B cell (primary cell): Measurements from ENCODE around the gene ENO2. TPM values are rescaled to one million over a fixed set of nuclear protein-coding genes. Genes with fewer than 3 reads are reported as not detected.

ENCODE experiments used
- ATAC-seq: fragments of 200-7000 bp; cut with Tn5 transposase; one replicate; pipeline ENCODE4 v1.10.0; 2021; ENCODE audit warnings: low read depth, mild to moderate bottlenecking, moderate number of reproducible peaks, moderate library complexity
- CTCF ChIA-PET: fragments of 350-600 bp; sonication (Branson Sonifier 250); formaldehyde crosslinking; loops from one replicate; lab custom pipeline; 2021; ENCODE audit warnings: antibody characterized with exemption, inconsistent platforms; lab: Charles Lee
- POLR2A ChIA-PET: fragments of 350-600 bp; sonication (Branson Sonifier 250); formaldehyde crosslinking; loops from one replicate; lab custom pipeline; 2021; ENCODE audit warnings: antibody characterized with exemption; lab: Charles Lee
- DNase-seq: peaks from one replicate; pipeline ENCODE4 v3.0.0; 2013
- H2AFZ ChIP-seq: 2 replicates; pipeline ENCODE4 v1.6.1; 2012; ENCODE audit warnings: mild to moderate bottlenecking, low read depth, low read length; ENCODE audit not compliant: insufficient read depth, poor library complexity, severe bottlenecking
- H3K27ac ChIP-seq, 2 donors: 1 replicate in 1 of 2; 2 replicates in 1 of 2; pipeline ENCODE4 v1.5.1; 2012 to 2013; ENCODE audit warnings: low read length in 2 of 2, mild to moderate bottlenecking in 2 of 2, moderate library complexity in 1 of 2
- H3K27me3 ChIP-seq, 4 experiments: fragments of 200-600 bp in 1 of 4; sonication (generic) in 1 of 4; replicated peaks in 1 of 4; 1 replicate in 2 of 4; 2 replicates in 2 of 4; pipeline versions ENCODE4 v1.6.1 to v1.7.0; 2013 to 2016; ENCODE audit warnings: low read length in 3 of 4, mild to moderate bottlenecking in 2 of 4, mixed read lengths in 1 of 4, moderate library complexity in 1 of 4; ENCODE audit not compliant: insufficient read depth in 4 of 4, control insufficient read depth in 3 of 4; ENCODE audit errors: control extremely low read depth in 1 of 4
- H3K36me3 ChIP-seq, 2 experiments: replicated peaks in 1 of 2; 1 replicate in 1 of 2; 2 replicates in 1 of 2; pipeline versions ENCODE4 v1.6.1 to v1.7.1; 2013; ENCODE audit warnings: low read length in 1 of 2; ENCODE audit not compliant: insufficient read depth in 2 of 2, control insufficient read depth in 1 of 2; ENCODE audit errors: control extremely low read depth in 1 of 2, extremely low read depth in 1 of 2
- H3K4me1 ChIP-seq, 2 donors: fragments of 200-600 bp in 1 of 2; sonication (generic) in 1 of 2; 1 replicate in 1 of 2; 2 replicates in 1 of 2; pipeline versions ENCODE4 v1.5.1 to v1.6.1; 2013 to 2017; ENCODE audit warnings: low read length in 2 of 2; ENCODE audit not compliant: control insufficient read depth in 2 of 2, insufficient read depth in 2 of 2
- H3K4me2 ChIP-seq: replicated peaks from 2 replicates; pipeline ENCODE3; 2012; ENCODE audit warnings: mild to moderate bottlenecking, low read depth, low read length; ENCODE audit not compliant: poor library complexity, severe bottlenecking
- H3K4me3 ChIP-seq, 5 experiments: fragments of 200-600 bp in 1 of 5; sonication (generic) in 1 of 5; 1 replicate in 3 of 5; 2 replicates in 2 of 5; pipeline versions ENCODE4 v1.5.1 to v1.7.0; 2011 to 2016; ENCODE audit warnings: low read length in 4 of 5, mild to moderate bottlenecking in 4 of 5, low read depth in 2 of 5, control low read depth in 1 of 5, moderate library complexity in 1 of 5; ENCODE audit not compliant: insufficient read depth in 1 of 5; ENCODE audit errors: control extremely low read depth in 1 of 5, extremely low read depth in 1 of 5
- H3K79me2 ChIP-seq: fragments of 200-600 bp; sonication (generic); one replicate; pipeline ENCODE4 v1.6.0; 2016; ENCODE audit warnings: low read length; ENCODE audit not compliant: control insufficient read depth, insufficient read depth
- H3K9ac ChIP-seq: fragments of 200-600 bp; sonication (generic); 2 replicates; pipeline ENCODE4 v1.6.1; 2017; ENCODE audit warnings: mild to moderate bottlenecking, low read length, moderate library complexity
- H3K9me3 ChIP-seq, 3 donors: one replicate each; pipeline versions ENCODE4 v1.6.1 to v1.7.1; 2013; ENCODE audit warnings: low read length in 2 of 3; ENCODE audit not compliant: control insufficient read depth in 2 of 3, insufficient read depth in 1 of 3; ENCODE audit errors: control extremely low read depth in 1 of 3
- H4K20me1 ChIP-seq: 2 replicates; pipeline ENCODE4 v1.6.0; 2012; ENCODE audit warnings: mild to moderate bottlenecking, low read length; ENCODE audit not compliant: insufficient read depth, control insufficient read depth, poor library complexity, severe bottlenecking
- H3K27ac Mint-ChIP-seq: one replicate; pipeline ENCODE4 v1.8.0; 2021; ENCODE audit warnings: mixed read lengths
- H3K27me3 Mint-ChIP-seq: one replicate; pipeline ENCODE4 v1.8.0; 2021; ENCODE audit warnings: mixed read lengths
- H3K4me1 Mint-ChIP-seq: one replicate; pipeline ENCODE4 v1.8.0; 2021; ENCODE audit warnings: mixed read lengths
- H3K4me3 Mint-ChIP-seq: one replicate; pipeline ENCODE4 v1.8.0; 2021; ENCODE audit warnings: mixed read lengths
- H3K9me3 Mint-ChIP-seq: one replicate; pipeline ENCODE4 v1.8.0; 2022; ENCODE audit warnings: mixed read lengths; ENCODE audit not compliant: insufficient read depth
- CTCF ChIP-seq: fragments of 200-600 bp; IDR thresholded peaks from one replicate; pipeline ENCODE4 v1.8.0; 2022; ENCODE audit warnings: antibody characterized with exemption, mild to moderate bottlenecking
- EZH2 ChIP-seq: IDR thresholded peaks from 2 replicates; pipeline ENCODE4 v1.6.1; 2012; ENCODE audit warnings: borderline replicate concordance, low read depth, mild to moderate bottlenecking, moderate library complexity, low read length; ENCODE audit not compliant: insufficient read depth, poor library complexity, severe bottlenecking
- WGBS: methylation state at CpG from one replicate; pipeline ENCODE4 v1.1.5; 2013; ENCODE audit warnings: missing lambda C conversion rate; ENCODE audit not compliant: insufficient coverage; 5-methylcytosine and 5-hydroxymethylcytosine counted together
- intact Hi-C: fragments of 100-400 bp; cut with micrococcal nuclease; formaldehyde crosslinking; loops from one replicate; pipeline ENCODE4 v1.10.0; 2022
- polyA plus RNA-seq: library from polyadenylated mRNA; depleted of rRNA; stranded (reverse); fragments of >200 nt; gene quantifications from 2 replicates; pipeline ENCODE4 v1.2.3, GENCODE V29; 2012
- total RNA-seq, 2 donors: library from RNA; stranded (reverse); fragments of 120-200 nt in 1 of 2; gene quantifications; 1 replicate in 1 of 2; 2 replicates in 1 of 2; pipeline versions ENCODE4 v1.2.3 to v1.2.4, GENCODE V29; 2013 to 2022

The ENO2 gene
- total and polyA plus RNA-seq, 2 donors (not counting 1 experiment from before 2014, with no cell fraction given) = 42.5 to 55.3 TPM

GRCh38 chr12:6957151-6957701, 42.8 kb downstream of the ENO2 start:
- DNase-seq (no peak), ATAC-seq (no peak)
- Histone ChIP-seq H3K27me3 (no peaks in the 10 kb centered on the region), H3K4me1 (peaks cover 83 to 87% of the 10 kb centered on the region in 2 donors), H3K4me3 (peak overlapping the region in 3 of 5 experiments; percentile 2 to 98 (median 10)), H3K4me2 (peak overlapping the region; percentile 92), H3K36me3 (peaks cover 0 to 97% of the 10 kb centered on the region in 2 experiments), H4K20me1 (peaks cover 52% of the 10 kb centered on the region), H2AFZ (no peak overlapping the region), H3K9ac (peak overlapping the region; percentile 95), H3K79me2 (peaks cover 82% of the 10 kb centered on the region), H3K9me3 (no peaks in the 10 kb centered on the region), H3K27ac (peak overlapping the region; percentile 95 to 99)
- CTCF ChIA-PET = interaction anchor here (3.5 to 13.5 kb wide), 4 partner anchors 8 to 86 kb away, joined by 17 to 944 read pairs (median 114); partner anchors contain the start of genes C12orf57, PTPN6, RNU7-1 and SPSB2
- intact Hi-C loops = no loop called here
- Mint-ChIP-seq H3K27ac (peak overlapping the region; percentile 98), H3K27me3 (no peaks in the 10 kb centered on the region), H3K4me3 (peak overlapping the region; percentile 98), H3K4me1 (peaks cover 97% of the 10 kb centered on the region), H3K9me3 (no peaks in the 10 kb centered on the region)
- 70% methylated on average over 14 of the region's 20 CpGs for WGBS
- TF ChIP-seq CTCF (no peak), EZH2 (no peak)
- POLR2A ChIA-PET = interaction anchor here (18.2 kb wide), 1 partner anchor 13 kb away, joined by 662 read pairs; the partner anchor contains the start of genes C12orf57, PTPN6 and RNU7-1
